Measurements from ENCODE around the gene CNDP1.

DNA sequence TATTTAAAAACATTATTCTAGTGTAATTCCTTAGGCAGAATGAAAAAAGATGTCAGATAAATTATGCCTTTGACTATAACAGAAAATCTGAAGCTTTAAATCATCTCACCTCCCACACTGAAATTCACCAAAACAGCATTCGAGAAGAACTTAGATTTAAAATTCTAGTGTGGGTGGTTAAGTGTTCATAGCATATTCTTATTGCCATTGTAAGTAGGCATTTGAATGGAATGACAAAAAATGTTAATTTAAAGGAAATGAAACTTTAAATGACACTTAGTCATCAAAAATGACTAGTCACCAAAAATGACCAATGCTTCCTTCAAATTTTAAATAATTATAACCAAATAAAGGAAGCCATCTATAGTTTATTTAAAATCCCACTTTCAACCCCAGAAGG is 56.4 kb downstream of the CNDP1 start:
- TF ChIP-seq, protein P1, sequence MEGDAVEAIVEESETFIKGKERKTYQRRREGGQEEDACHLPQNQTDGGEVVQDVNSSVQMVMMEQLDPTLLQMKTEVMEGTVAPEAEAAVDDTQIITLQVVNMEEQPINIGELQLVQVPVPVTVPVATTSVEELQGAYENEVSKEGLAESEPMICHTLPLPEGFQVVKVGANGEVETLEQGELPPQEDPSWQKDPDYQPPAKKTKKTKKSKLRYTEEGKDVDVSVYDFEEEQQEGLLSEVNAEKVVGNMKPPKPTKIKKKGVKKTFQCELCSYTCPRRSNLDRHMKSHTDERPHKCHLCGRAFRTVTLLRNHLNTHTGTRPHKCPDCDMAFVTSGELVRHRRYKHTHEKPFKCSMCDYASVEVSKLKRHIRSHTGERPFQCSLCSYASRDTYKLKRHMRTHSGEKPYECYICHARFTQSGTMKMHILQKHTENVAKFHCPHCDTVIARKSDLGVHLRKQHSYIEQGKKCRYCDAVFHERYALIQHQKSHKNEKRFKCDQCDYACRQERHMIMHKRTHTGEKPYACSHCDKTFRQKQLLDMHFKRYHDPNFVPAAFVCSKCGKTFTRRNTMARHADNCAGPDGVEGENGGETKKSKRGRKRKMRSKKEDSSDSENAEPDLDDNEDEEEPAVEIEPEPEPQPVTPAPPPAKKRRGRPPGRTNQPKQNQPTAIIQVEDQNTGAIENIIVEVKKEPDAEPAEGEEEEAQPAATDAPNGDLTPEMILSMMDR (IDR thresholded peaks at IDR 0.05): no peak
- no peak for TF ChIP-seq EZH2 (IDR thresholded peaks at IDR 0.05; ENCODE audit: borderline replicate concordance, insufficient read depth, low read depth, low read length, poor library complexity, severe bottlenecking)

Data from B cell (primary cell).